Hematopoietic multipotent progenitor cell treated with erythropoietin and hydrocortisone succinate and interleukin-3 and kit ligand, for 15 days (in vitro differentiated cells): ENCODE results near the gene TLR2.

ENCODE experiments used
- DNase-seq: peaks from one replicate; pipeline ENCODE4 v3.0.0-alpha.2; 2015; ENCODE audit warnings: low spot score

The TLR2 gene

GRCh38 chr4:153731239-153731638, 47.2 kb downstream of the TLR2 start:
- no peak for DNase-seq

GRCh38 chr4:153733751-153734448, 49.8 kb downstream of the TLR2 start:
- no peak for DNase-seq

GRCh38 chr4:153735906-153736461, 51.9 kb downstream of the TLR2 start:
- no peak for DNase-seq

DNA sequence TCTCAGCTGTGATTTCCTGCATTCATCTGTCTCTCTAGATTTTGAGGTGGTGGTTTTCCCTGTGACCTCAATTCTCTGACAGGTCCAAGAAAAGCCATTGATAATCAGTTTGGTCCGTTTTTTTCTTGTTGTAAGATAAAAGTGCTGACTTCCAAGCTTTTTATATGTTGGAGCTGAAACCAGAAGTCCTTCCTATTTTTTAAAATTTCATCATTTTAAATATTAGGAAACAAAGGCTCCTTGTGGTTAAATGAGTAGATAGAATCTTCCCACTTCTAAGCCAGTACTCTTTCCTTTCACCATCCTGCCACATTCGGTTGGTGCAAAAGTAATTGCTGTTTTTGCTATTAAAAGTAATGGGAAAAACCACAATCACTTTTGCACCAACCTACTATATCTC, 57.5 kb downstream of the TLR2 start:
- DNase-seq = no peak

- no peak for DNase-seq
These were observed 61.6 kb downstream of the TLR2 start for GRCh38 chr4:153745651-153746050.

GRCh38 chr4:153747406-153747955, 63.4 kb downstream of the TLR2 start:
- no peak for DNase-seq

DNA sequence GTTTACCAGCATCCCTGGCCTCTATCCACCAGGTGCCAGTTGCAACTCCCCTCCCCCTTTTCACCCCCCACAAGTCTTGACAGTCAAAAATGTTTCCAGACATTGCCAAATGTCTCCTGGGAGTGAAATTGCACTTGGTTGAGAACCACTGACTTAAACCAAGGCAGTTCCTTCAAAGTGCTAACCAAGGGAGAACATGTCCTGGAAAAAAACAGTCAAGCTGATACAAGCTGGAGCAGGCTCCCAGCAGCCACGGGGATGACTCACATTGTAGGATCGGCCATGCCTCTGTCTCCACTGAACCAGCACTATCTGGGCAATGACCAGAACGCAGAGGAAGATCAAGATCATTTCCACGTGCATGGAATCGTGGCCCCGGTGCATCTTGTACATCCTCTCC, 64.3 kb downstream of the TLR2 start:
- no peak for DNase-seq

- peak; percentile 72 for DNase-seq
These were observed 66.2 kb downstream of the TLR2 start for GRCh38 chr4:153750197-153750817.

- DNase-seq = no peak
These were observed 71.1 kb downstream of the TLR2 start for GRCh38 chr4:153755186-153755585.
